ENCODE measurements around the gene FAM107B.

FAM107B gene

GRCh38 chr10:14558025-14558424 is 216.7 kb downstream of the FAM107B start:
- no peak for DNase-seq (ENCODE audit: low read depth in 2 of 2)

- DNase-seq (ENCODE audit: low read depth in 2 of 2): no peak
Observed at GRCh38 chr10:14557567-14557966, 217.1 kb downstream of the FAM107B start.

GRCh38 chr10:14556285-14556956 is 218.3 kb downstream of the FAM107B start:
- DNase-seq (ENCODE audit: low read depth in 2 of 2): no peak

GRCh38 chr10:14555807-14556206 is 218.9 kb downstream of the FAM107B start:
- no peak for DNase-seq (ENCODE audit: low read depth in 2 of 2)

- no peak for DNase-seq (ENCODE audit: low read depth in 2 of 2)
Observed at GRCh38 chr10:14554491-14555205, 220.0 kb downstream of the FAM107B start.

GRCh38 chr10:14554091-14554490 is 220.6 kb downstream of the FAM107B start:
- DNase-seq (ENCODE audit: low read depth in 2 of 2): no peak

- DNase-seq (ENCODE audit: low read depth in 2 of 2): no peak
Observed at GRCh38 chr10:14553448-14553847, 221.2 kb downstream of the FAM107B start.

- DNase-seq (ENCODE audit: low read depth in 2 of 2): no peak
Observed at GRCh38 chr10:14552015-14552414, 222.7 kb downstream of the FAM107B start.

GRCh38 chr10:14550471-14550981 is 224.2 kb downstream of the FAM107B start:
- DNase-seq (ENCODE audit: low read depth in 2 of 2): no peak

- DNase-seq (ENCODE audit: low read depth in 2 of 2): no peak
Observed at GRCh38 chr10:14549496-14549895, 225.2 kb downstream of the FAM107B start.

GRCh38 chr10:14548970-14549369 is 225.7 kb downstream of the FAM107B start:
- DNase-seq (ENCODE audit: low read depth in 2 of 2): no peak

- no peak for DNase-seq (ENCODE audit: low read depth in 2 of 2)
Observed at GRCh38 chr10:14548474-14548873, 226.2 kb downstream of the FAM107B start.

GRCh38 chr10:14547816-14548215 is 226.9 kb downstream of the FAM107B start:
- no peak for DNase-seq (ENCODE audit: low read depth in 2 of 2)

GRCh38 chr10:14545827-14546226 is 228.9 kb downstream of the FAM107B start:
- DNase-seq (ENCODE audit: low read depth in 2 of 2): no peak

GRCh38 chr10:14543904-14544210 is 230.8 kb downstream of the FAM107B start:
- no peak for DNase-seq (ENCODE audit: low read depth in 2 of 2)

- DNase-seq (ENCODE audit: low read depth in 2 of 2): no peak
Observed at GRCh38 chr10:14543046-14543903, 231.4 kb downstream of the FAM107B start.

GRCh38 chr10:14541379-14541778 is 233.3 kb downstream of the FAM107B start:
- DNase-seq (ENCODE audit: low read depth in 2 of 2): no peak

- DNase-seq (ENCODE audit: low read depth in 2 of 2): no peak
Observed at GRCh38 chr10:14540611-14541010, 234.1 kb downstream of the FAM107B start.

GRCh38 chr10:14540062-14540461 is 234.6 kb downstream of the FAM107B start:
- DNase-seq (ENCODE audit: low read depth in 2 of 2): no peak

- DNase-seq (ENCODE audit: low read depth in 2 of 2): no peak
Observed at GRCh38 chr10:14539176-14539575, 235.5 kb downstream of the FAM107B start.

GRCh38 chr10:14536241-14537213 is 238.2 kb downstream of the FAM107B start:
- no peak for DNase-seq (ENCODE audit: low read depth in 2 of 2)

Data from stimulated activated CD4-positive, alpha-beta T cell treated with anti-CD3 and anti-CD28 coated beads, Interleukin-1b, Interleukin-23, amount 100 ng/mL, for 1 hour (primary cell).